Upper lobe of left lung (tissue), 6 donors: ENCODE data around the gene BARX1. TPM values are rescaled to one million over a fixed set of nuclear protein-coding genes. Genes with fewer than 3 reads are reported as not detected.

ENCODE experiments used
- ATAC-seq, 2 donors: fragments of 200-7000 bp; cut with Tn5 transposase; one replicate each; pipeline ENCODE4 v1.9.1; 2022; ENCODE audit warnings: mild to moderate bottlenecking in 2 of 2, moderate library complexity in 2 of 2; ENCODE audit not compliant: low FRiP score in 2 of 2
- DNase-seq, 2 donors: peaks; one replicate each; pipeline ENCODE4 v3.0.0-alpha.2; 2019 to 2020
- H3K27ac ChIP-seq, 4 donors: fragments of 200-600 bp; sonication (generic); one replicate each; pipeline ENCODE4 v1.5.1; 2016 to 2019
- H3K27me3 ChIP-seq, 4 donors: fragments of 200-600 bp; sonication (generic); one replicate each; pipeline ENCODE4 v1.5.1; 2017 to 2019
- H3K36me3 ChIP-seq, 4 donors: fragments of 200-600 bp; sonication (generic); one replicate each; pipeline ENCODE4 v1.5.1; 2016 to 2019
- H3K4me1 ChIP-seq, 4 donors: fragments of 200-600 bp; sonication (generic); one replicate each; pipeline ENCODE4 v1.5.1; 2018 to 2019
- H3K4me3 ChIP-seq, 4 donors: fragments of 200-600 bp; sonication (generic); one replicate each; pipeline ENCODE4 v1.5.1; 2017 to 2019; ENCODE audit warnings: mild to moderate bottlenecking in 2 of 4, moderate library complexity in 1 of 4
- H3K9me3 ChIP-seq, 4 donors: fragments of 200-600 bp; sonication (generic); one replicate each; pipeline ENCODE4 v1.5.1; 2018 to 2019
- CTCF ChIP-seq, 6 experiments: fragments of 450-650 bp in 4 of 6; fragments of 200-600 bp in 2 of 6; sonication (generic) in 2 of 6; IDR thresholded peaks; one replicate each; pipeline ENCODE4 v1.5.1; 2016 to 2019; ENCODE audit warnings: antibody characterized with exemption in 6 of 6
- EP300 ChIP-seq, 4 donors: sonication (generic); formaldehyde crosslinking; IDR thresholded peaks; one replicate each; pipeline ENCODE4 v1.5.1; 2017; ENCODE audit warnings: antibody characterized with exemption in 4 of 4, control low read depth in 2 of 4
- POLR2A ChIP-seq, 4 donors: fragments of 450-650 bp; IDR thresholded peaks; one replicate each; pipeline ENCODE4 v1.5.1; 2016 to 2017; ENCODE audit warnings: antibody characterized with exemption in 4 of 4, mild to moderate bottlenecking in 2 of 4
- POLR2AphosphoS5 ChIP-seq, 2 donors: sonication (generic); formaldehyde crosslinking; IDR thresholded peaks; one replicate each; pipeline ENCODE4 v1.5.1; 2017; ENCODE audit warnings: antibody characterized with exemption in 2 of 2
- WGBS, 2 donors: methylation state at CpG; one replicate each; pipeline ENCODE4 v1.1.5; 2017 to 2018; 5-methylcytosine and 5-hydroxymethylcytosine counted together
- total RNA-seq, 6 donors: library from RNA; depleted of rRNA in 4 of 6; stranded (reverse); fragments of >200 nt in 4 of 6; gene quantifications; one replicate each; pipeline versions ENCODE4 v1.1.0 to v1.2.1, GENCODE V29; 2016 to 2021
- donor health status: DM: no; HTN: no; CAD: no; lungs with moderate emphysema.
- donor health status: DM: no; HTN: yes; CAD: no; lungs with severe emphysema.

The BARX1 gene
- total RNA-seq, 6 donors from 2014 or later = not detected

- Histone ChIP-seq H3K27me3 (no peaks in the 10 kb centered on the region), H3K4me3 (no peak overlapping the region), H3K9me3 (no peaks in the 10 kb centered on the region), H3K36me3 (no peaks in the 10 kb centered on the region), H3K4me1 (no peaks in the 10 kb centered on the region), H3K27ac (no peak overlapping the region)
- DNase-seq = no peak
- no peak for ATAC-seq
- WGBS, 2 donors = 70 to 72% methylated on average over 21 of the region's 21 CpGs
- TF ChIP-seq EP300 (IDR thresholded peaks at IDR 0.05) (no peak), POLR2AphosphoS5 (IDR thresholded peaks at IDR 0.05) (no peak), POLR2A (IDR thresholded peaks at IDR 0.05) (no peak), CTCF (IDR thresholded peaks at IDR 0.05) (no peak)
Measured at GRCh38 chr9:93920131-93920800, 34.9 kb downstream of the BARX1 start.

- Histone ChIP-seq H3K27me3 (no peaks in the 10 kb centered on the region), H3K27ac (no peak overlapping the region), H3K4me1 (no peaks in the 10 kb centered on the region), H3K4me3 (no peak overlapping the region), H3K36me3 (no peaks in the 10 kb centered on the region), H3K9me3 (no peaks in the 10 kb centered on the region)
- no peak for ATAC-seq
- no peak for TF ChIP-seq POLR2AphosphoS5 (IDR thresholded peaks at IDR 0.05)
- TF ChIP-seq EP300 (IDR thresholded peaks at IDR 0.05) = no peak
- TF ChIP-seq POLR2A (IDR thresholded peaks at IDR 0.05) = no peak
- 51 to 60% methylated on average over 1 to 8 of the region's 8 CpGs for WGBS, 2 donors
- DNase-seq = no peak
Measured at GRCh38 chr9:93918061-93918460, 37.1 kb downstream of the BARX1 start.

GRCh38 chr9:93917121-93917853 is 37.9 kb downstream of the BARX1 start:
- ATAC-seq (no peak), DNase-seq (no peak)
- Histone ChIP-seq H3K27me3 (no peaks in the 10 kb centered on the region), H3K27ac (no peak overlapping the region), H3K36me3 (no peaks in the 10 kb centered on the region), H3K4me3 (no peak overlapping the region), H3K9me3 (no peaks in the 10 kb centered on the region), H3K4me1 (no peaks in the 10 kb centered on the region)
- WGBS, 2 donors = 83 to 86% methylated on average over 7 to 10 of the region's 10 CpGs
- no peak for TF ChIP-seq POLR2AphosphoS5 (IDR thresholded peaks at IDR 0.05)
- no peak for TF ChIP-seq POLR2A (IDR thresholded peaks at IDR 0.05)
- no peak for TF ChIP-seq EP300 (IDR thresholded peaks at IDR 0.05)
- TF ChIP-seq CTCF (IDR thresholded peaks at IDR 0.05) = no peak

- H3K27me3 ChIP-seq = no peaks in the 10 kb centered on the region
- no peak for TF ChIP-seq EP300 (IDR thresholded peaks at IDR 0.05)
- no peak for TF ChIP-seq CTCF (IDR thresholded peaks at IDR 0.05)
- no peak for TF ChIP-seq POLR2AphosphoS5 (IDR thresholded peaks at IDR 0.05)
- TF ChIP-seq POLR2A (IDR thresholded peaks at IDR 0.05) = no peak
- no peaks in the 10 kb centered on the region for H3K9me3 ChIP-seq
- ATAC-seq (no peak), DNase-seq (no peak)
- H3K4me1 ChIP-seq = no peaks in the 10 kb centered on the region
- H3K27ac ChIP-seq = no peak overlapping the region
- H3K4me3 ChIP-seq = no peak overlapping the region
- H3K36me3 ChIP-seq = no peaks in the 10 kb centered on the region
- WGBS, 2 donors = 52 to 73% methylated on average over 5 of the region's 5 CpGs
Measured at GRCh38 chr9:93916358-93916757, 38.8 kb downstream of the BARX1 start.

- Histone ChIP-seq H3K27ac (no peak overlapping the region), H3K9me3 (no peaks in the 10 kb centered on the region)
- no peak for DNase-seq
Measured at GRCh38 chr9:93911801-93912554, 43.2 kb downstream of the BARX1 start.

More at GRCh38 chr9:93911801-93912554, 43.2 kb downstream of the BARX1 start:
- Histone ChIP-seq H3K4me3 (no peak overlapping the region), H3K36me3 (no peaks in the 10 kb centered on the region), H3K4me1 (no peaks in the 10 kb centered on the region), H3K27me3 (no peaks in the 10 kb centered on the region)
- no peak for TF ChIP-seq CTCF (IDR thresholded peaks at IDR 0.05)
- TF ChIP-seq POLR2AphosphoS5 (IDR thresholded peaks at IDR 0.05) = no peak
- no peak for TF ChIP-seq POLR2A (IDR thresholded peaks at IDR 0.05)
- no peak for TF ChIP-seq EP300 (IDR thresholded peaks at IDR 0.05)
- ATAC-seq = no peak
- 47 to 52% methylated on average over 14 to 24 of the region's 27 CpGs for WGBS, 2 donors
